Thoracic aorta (tissue), 2 donors: ENCODE results near the gene ACCS. TPM values are rescaled to one million over a fixed set of nuclear protein-coding genes. Genes with fewer than 3 reads are reported as not detected.

Source experiments
- ATAC-seq: fragments of 150-250 bp; one replicate; pipeline ENCODE4 v1.8.0; 2017; ENCODE audit warnings: low read depth; ENCODE audit not compliant: insufficient number of reproducible peaks, low FRiP score
- DNase-seq: peaks from one replicate; pipeline ENCODE4 v3.0.0-alpha.2; 2020; ENCODE audit warnings: low spot score
- H3K27ac ChIP-seq, 2 donors: fragments of 200-600 bp; sonication (generic); 1 replicate in 1 of 2; 2 replicates in 1 of 2; pipeline ENCODE4 v1.5.1; 2016; ENCODE audit warnings: mild to moderate bottlenecking in 2 of 2, moderate library complexity in 2 of 2
- H3K27me3 ChIP-seq: fragments of 200-600 bp; sonication (generic); replicated peaks from 2 replicates; pipeline ENCODE4 v1.6.0; 2016; ENCODE audit warnings: mild to moderate bottlenecking; ENCODE audit not compliant: insufficient read depth
- H3K36me3 ChIP-seq: fragments of 200-600 bp; sonication (generic); one replicate; pipeline ENCODE4 v1.5.1; 2016
- H3K4me1 ChIP-seq, 2 donors: fragments of 200-600 bp; sonication (generic); 1 replicate in 1 of 2; 2 replicates in 1 of 2; pipeline versions ENCODE4 v1.5.1 to v1.6.0; 2016; ENCODE audit warnings: low read depth in 2 of 2, mild to moderate bottlenecking in 1 of 2; ENCODE audit not compliant: control insufficient read depth in 1 of 2
- H3K4me3 ChIP-seq: fragments of 200-600 bp; sonication (generic); 2 replicates; pipeline ENCODE4 v1.5.1; 2016; ENCODE audit warnings: mild to moderate bottlenecking
- H3K9me3 ChIP-seq: fragments of 200-600 bp; sonication (generic); 2 replicates; pipeline ENCODE4 v1.5.1; 2016
- CTCF ChIP-seq: fragments of 200-600 bp; sonication (generic); IDR thresholded peaks from one replicate; pipeline ENCODE4 v1.5.1; 2019; ENCODE audit warnings: antibody characterized with exemption
- total RNA-seq, 2 donors: library from RNA; depleted of rRNA; stranded (reverse); fragments of >200 nt; gene quantifications; one replicate each; pipeline versions ENCODE4 v1.1.0 to v1.2.3, GENCODE V29; 2016

The ACCS gene
- total RNA-seq, 2 donors from 2014 or later = 32.3 to 32.6 TPM

- Histone ChIP-seq H3K4me3 (peak within 1 kb of the TSS; percentile 91), H3K27ac (peak within 1 kb of the TSS; percentile 68 to 76), H3K36me3 (no peaks in the 10 kb centered on the region), H3K4me1 (peaks cover 10 to 19% of the 10 kb centered on the region in 2 donors), H3K27me3 (no peaks in the 10 kb centered on the region), H3K9me3 (no peaks in the 10 kb centered on the region)
- DNase-seq (peak; percentile 30), ATAC-seq (peak; percentile 94)
- TF ChIP-seq CTCF = peak; percentile 84
Measured at GRCh38 chr11:44095506-44096359, 29.7 kb downstream of the ACCS start, which contains the start of gene EXT2. Gene EXT2 (plus strand): TSS chr11:44095678. CDS start chr11:44107713, 12,035 bp downstream.

DNA sequence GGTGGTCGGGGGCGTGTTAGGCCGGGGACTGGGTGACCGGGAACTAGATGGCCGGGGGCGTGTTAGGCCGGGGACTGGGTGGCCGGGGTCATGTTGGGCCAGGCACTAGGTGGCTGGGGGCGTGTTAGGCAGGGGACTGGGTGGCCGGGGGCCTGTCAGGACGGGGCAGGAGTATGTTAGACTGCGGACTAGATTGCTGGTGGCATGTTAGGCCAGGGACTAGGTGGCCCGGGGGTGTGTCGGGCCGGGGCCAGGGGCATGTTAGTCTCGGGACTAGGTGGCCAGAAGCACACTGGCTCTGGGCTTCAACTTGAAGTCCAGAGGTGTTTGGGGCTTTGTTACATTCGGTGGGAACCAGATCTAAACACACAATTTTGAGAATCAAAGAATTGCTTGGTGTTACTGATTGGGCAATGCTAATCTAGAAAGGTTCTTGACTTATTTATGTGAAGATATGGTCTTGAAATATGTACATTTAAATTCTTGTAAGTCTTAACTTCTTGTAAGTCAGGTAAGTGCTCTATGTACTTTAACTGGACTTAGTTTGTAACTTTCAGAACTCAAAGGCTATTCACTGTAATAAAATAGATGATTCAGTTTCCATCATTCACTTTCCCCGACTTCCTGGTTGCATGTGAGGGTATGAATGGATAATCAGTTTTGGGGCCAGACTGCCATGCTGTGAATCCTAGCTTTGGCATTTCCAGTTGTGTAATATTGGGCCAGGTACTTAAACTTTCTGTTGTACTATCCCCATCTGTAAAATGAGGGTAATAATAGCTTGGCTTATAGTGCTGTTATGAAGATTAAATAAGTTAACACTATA lies 30.5 kb downstream of the ACCS start:
- TF ChIP-seq CTCF = no peak
- DNase-seq (no peak), ATAC-seq (no peak)
- Histone ChIP-seq H3K36me3 (no peaks in the 10 kb centered on the region), H3K27ac (no peak overlapping the region), H3K9me3 (no peaks in the 10 kb centered on the region), H3K4me3 (peak overlapping the region; percentile 91), H3K27me3 (no peaks in the 10 kb centered on the region), H3K4me1 (peaks cover 10 to 19% of the 10 kb centered on the region in 2 donors)

GRCh38 chr11:44097821-44098220 lies 31.8 kb downstream of the ACCS start:
- DNase-seq (no peak), ATAC-seq (no peak)
- Histone ChIP-seq H3K9me3 (no peaks in the 10 kb centered on the region), H3K36me3 (no peaks in the 10 kb centered on the region), H3K4me1 (peaks cover 10 to 25% of the 10 kb centered on the region in 2 donors), H3K4me3 (no peak overlapping the region), H3K27me3 (no peaks in the 10 kb centered on the region), H3K27ac (no peak overlapping the region)
- no peak for TF ChIP-seq CTCF

GRCh38 chr11:44101098-44101497 lies 35.0 kb downstream of the ACCS start:
- H3K27me3 ChIP-seq = no peaks in the 10 kb centered on the region
- no peak for ATAC-seq
- H3K4me1 ChIP-seq = peaks cover 6 to 18% of the 10 kb centered on the region in 2 donors
- no peak overlapping the region for H3K4me3 ChIP-seq
- no peaks in the 10 kb centered on the region for H3K36me3 ChIP-seq
- H3K27ac ChIP-seq = no peak overlapping the region
- TF ChIP-seq CTCF = no peak
- H3K9me3 ChIP-seq = no peaks in the 10 kb centered on the region
- DNase-seq = no peak
